Lower leg skin (tissue), 3 donors: Measurements from ENCODE around the gene DDX51.

Source experiments
- CTCF ChIP-seq, 3 donors: fragments of 450-650 bp; IDR thresholded peaks; one replicate each; pipeline ENCODE4 v1.5.1; 2016; ENCODE audit warnings: antibody characterized with exemption in 3 of 3, mild to moderate bottlenecking in 3 of 3, moderate library complexity in 2 of 3
- POLR2A ChIP-seq, 2 donors: fragments of 450-650 bp; IDR thresholded peaks; one replicate each; pipeline ENCODE4 v1.6.1; 2016 to 2017; ENCODE audit warnings: antibody characterized with exemption in 2 of 2, mild to moderate bottlenecking in 1 of 2, moderate library complexity in 1 of 2

DNA sequence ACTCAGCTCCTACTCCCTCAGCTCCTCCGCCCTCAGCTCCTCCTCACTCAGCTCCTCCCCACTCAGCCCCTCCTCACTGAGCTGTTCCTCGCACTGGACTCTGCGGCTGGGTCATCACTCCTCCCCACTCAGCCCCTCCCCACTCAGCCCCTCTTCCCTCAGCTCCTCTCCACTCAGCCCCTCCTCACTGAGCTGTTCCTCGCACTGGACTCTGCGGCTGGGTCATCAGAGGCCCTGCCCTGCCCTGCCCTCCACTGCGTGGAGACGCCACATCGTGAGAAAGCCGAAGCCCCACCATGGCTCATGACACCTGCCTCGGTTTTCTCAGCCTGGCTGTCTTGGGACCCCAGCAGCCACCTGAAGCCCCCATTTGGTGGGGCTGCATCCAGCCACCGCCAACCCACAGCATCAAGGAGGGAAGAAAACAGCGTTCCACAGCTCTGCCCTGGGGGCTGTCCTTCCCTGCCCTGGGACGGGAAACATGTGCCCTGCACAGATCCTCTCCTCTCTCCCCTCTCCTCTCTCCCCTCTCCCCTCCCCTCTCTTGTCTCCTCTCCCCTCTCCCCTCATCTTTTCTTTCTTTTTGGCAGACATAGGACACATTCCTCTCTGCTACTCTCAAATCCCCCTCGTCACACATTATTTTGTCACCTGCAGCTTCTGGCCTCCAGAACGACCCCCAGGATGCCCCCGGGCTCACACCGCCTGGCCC lies 17.8 kb upstream of the DDX51 start:
- TF ChIP-seq CTCF (IDR thresholded peaks at IDR 0.05) (no peak), POLR2A (IDR thresholded peaks at IDR 0.05) (no peak)
